ENCODE data around the gene RNF145.

- TF ChIP-seq CTCF (IDR thresholded peaks at IDR 0.05) (no peak), POLR2A (IDR thresholded peaks at IDR 0.05) (no peak)
Measured at GRCh38 chr5:159230657-159231056, 21.3 kb upstream of the RNF145 start.
